Calu3 (cell line): Measurements from ENCODE around the gene DDX25. TPM values are rescaled to one million over a fixed set of nuclear protein-coding genes. Genes with fewer than 3 reads are reported as not detected.

ENCODE experiments used
- BruUV-seq: library from RNA; stranded (reverse); fragments of 400-500 nt; replicated peaks from 2 replicates; lab custom pipeline; 2021; lab: Mats Ljungman, UMichigan
- CTCF ChIA-PET: fragments of 300-600 bp; sonication (Branson Sonifier 250); formaldehyde crosslinking; loops from one replicate; lab custom pipeline; 2022; ENCODE audit warnings: antibody characterized with exemption; lab: Charles Lee
- DNase-seq: peaks from one replicate; pipeline ENCODE4 v3.0.0; 2022
- H3K27ac Mint-ChIP-seq: one replicate; pipeline ENCODE4 v1.8.0; 2022; ENCODE audit warnings: mixed read lengths; ENCODE audit not compliant: unreplicated experiment
- H3K27me3 Mint-ChIP-seq: one replicate; pipeline ENCODE4 v1.8.0; 2022; ENCODE audit warnings: mixed read lengths; ENCODE audit not compliant: unreplicated experiment
- H3K36me3 Mint-ChIP-seq: one replicate; pipeline ENCODE4 v1.8.0; 2022; ENCODE audit warnings: mild to moderate bottlenecking, moderate library complexity, mixed read lengths; ENCODE audit not compliant: insufficient read depth, unreplicated experiment
- H3K4me1 Mint-ChIP-seq: one replicate; pipeline ENCODE4 v1.8.0; 2022; ENCODE audit warnings: mild to moderate bottlenecking, low read depth, mixed read lengths; ENCODE audit not compliant: unreplicated experiment
- H3K4me3 Mint-ChIP-seq: one replicate; pipeline ENCODE4 v1.8.0; 2022; ENCODE audit warnings: mild to moderate bottlenecking, low read depth, moderate library complexity, mixed read lengths; ENCODE audit not compliant: unreplicated experiment
- H3K9me3 Mint-ChIP-seq: one replicate; pipeline ENCODE4 v1.8.0; 2022; ENCODE audit warnings: low read depth, mixed read lengths; ENCODE audit not compliant: unreplicated experiment
- intact Hi-C: fragments of 100-400 bp; cut with micrococcal nuclease; formaldehyde crosslinking; loops from one replicate; pipeline ENCODE4 v1.10.0; 2022; ENCODE audit not compliant: unreplicated experiment
- total RNA-seq: library from RNA; stranded (reverse); gene quantifications from 2 replicates; pipeline ENCODE4 v1.2.3, GENCODE V29; 2022
- TF ChIP-seq, protein P1 (sequence below): fragments of 200-600 bp; IDR thresholded peaks from one replicate; pipeline ENCODE4 v1.8.0; 2022; ENCODE audit warnings: antibody characterized with exemption; ENCODE audit not compliant: unreplicated experiment

DDX25 gene
- total RNA-seq, 1 experiment from 2014 or later: not detected

DNA sequence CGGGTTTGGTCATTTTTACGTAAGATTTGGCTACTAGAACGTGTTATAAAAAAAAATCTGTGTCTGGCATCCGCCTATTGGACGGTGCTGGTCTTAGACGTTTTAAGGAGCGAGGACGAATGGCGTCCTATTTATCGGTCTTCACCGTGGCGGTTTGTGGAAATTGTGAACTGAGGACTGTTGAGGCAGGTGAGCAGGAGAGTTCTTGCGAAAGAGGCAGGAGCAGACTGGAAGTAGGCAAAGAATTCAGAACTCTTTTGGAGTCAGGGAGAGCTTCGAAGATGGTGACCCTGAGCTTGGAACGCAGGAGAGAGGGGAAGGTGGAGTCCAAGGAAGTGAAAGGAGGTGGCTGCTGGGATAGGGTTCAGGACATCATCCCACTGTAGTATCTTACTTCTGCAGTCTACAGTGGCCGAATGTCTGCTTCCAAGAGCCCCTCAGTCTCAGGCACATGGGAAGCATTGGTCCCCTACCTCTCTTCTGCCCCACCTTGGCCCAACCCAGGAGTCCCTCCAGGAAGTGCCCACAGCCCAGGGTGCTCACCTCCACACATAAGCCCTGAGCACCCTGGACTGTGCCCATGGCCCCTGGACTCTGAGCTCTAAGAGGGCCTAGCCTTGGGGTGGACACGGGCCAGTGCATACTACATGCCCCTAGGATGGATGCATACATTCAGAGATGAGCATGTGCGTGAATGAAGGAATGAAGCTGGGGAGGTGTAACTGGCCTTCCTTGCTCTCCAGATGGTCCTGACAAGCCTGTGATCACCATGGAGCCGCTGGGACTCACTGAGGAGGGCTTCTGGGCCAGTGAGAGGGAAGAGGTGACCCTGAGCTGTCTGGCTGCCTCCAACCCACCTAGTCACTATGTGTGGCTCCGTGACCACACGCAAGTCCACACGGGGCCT lies 45.2 kb downstream of the DDX25 start:
- intact Hi-C loops: no loop called here
- H3K4me3 Mint-ChIP-seq: no peak overlapping the region
- CTCF ChIA-PET: no interaction called here
- H3K4me1 Mint-ChIP-seq: no peaks in the 10 kb centered on the region
- TF ChIP-seq, protein P1, sequence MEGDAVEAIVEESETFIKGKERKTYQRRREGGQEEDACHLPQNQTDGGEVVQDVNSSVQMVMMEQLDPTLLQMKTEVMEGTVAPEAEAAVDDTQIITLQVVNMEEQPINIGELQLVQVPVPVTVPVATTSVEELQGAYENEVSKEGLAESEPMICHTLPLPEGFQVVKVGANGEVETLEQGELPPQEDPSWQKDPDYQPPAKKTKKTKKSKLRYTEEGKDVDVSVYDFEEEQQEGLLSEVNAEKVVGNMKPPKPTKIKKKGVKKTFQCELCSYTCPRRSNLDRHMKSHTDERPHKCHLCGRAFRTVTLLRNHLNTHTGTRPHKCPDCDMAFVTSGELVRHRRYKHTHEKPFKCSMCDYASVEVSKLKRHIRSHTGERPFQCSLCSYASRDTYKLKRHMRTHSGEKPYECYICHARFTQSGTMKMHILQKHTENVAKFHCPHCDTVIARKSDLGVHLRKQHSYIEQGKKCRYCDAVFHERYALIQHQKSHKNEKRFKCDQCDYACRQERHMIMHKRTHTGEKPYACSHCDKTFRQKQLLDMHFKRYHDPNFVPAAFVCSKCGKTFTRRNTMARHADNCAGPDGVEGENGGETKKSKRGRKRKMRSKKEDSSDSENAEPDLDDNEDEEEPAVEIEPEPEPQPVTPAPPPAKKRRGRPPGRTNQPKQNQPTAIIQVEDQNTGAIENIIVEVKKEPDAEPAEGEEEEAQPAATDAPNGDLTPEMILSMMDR: no peak
- H3K27me3 Mint-ChIP-seq: peaks cover 3% of the 10 kb centered on the region
- no TSS peak for BruUV-seq
- no peaks in the 10 kb centered on the region for H3K9me3 Mint-ChIP-seq
- H3K36me3 Mint-ChIP-seq: no peaks in the 10 kb centered on the region
- H3K27ac Mint-ChIP-seq: no peak overlapping the region
- DNase-seq: no peak

DNA sequence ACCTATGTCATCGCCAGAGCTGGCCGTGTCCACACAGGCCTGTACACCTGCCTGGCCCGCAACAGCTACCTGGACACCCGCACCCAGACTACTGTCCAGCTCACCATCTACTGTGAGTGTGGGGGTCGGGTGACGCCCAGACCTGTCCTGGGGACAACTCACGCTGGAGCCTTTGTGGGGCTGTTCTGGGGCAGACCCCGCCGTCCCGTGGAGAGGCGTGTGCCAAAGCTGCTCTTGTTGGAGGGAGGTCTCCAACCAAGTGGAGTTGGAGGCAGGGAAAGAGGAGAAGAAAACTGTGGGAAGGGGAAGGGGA lies 45.8 kb downstream of the DDX25 start:
- BruUV-seq: no TSS peak
- Mint-ChIP-seq H3K4me1 (no peaks in the 10 kb centered on the region), H3K4me3 (no peak overlapping the region), H3K27me3 (no peaks in the 10 kb centered on the region), H3K36me3 (no peaks in the 10 kb centered on the region), H3K27ac (no peak overlapping the region), H3K9me3 (no peaks in the 10 kb centered on the region)
- TF ChIP-seq, protein P1: no peak
- DNase-seq: no peak
- CTCF ChIA-PET: no interaction called here
- intact Hi-C loops: no loop called here

DNA sequence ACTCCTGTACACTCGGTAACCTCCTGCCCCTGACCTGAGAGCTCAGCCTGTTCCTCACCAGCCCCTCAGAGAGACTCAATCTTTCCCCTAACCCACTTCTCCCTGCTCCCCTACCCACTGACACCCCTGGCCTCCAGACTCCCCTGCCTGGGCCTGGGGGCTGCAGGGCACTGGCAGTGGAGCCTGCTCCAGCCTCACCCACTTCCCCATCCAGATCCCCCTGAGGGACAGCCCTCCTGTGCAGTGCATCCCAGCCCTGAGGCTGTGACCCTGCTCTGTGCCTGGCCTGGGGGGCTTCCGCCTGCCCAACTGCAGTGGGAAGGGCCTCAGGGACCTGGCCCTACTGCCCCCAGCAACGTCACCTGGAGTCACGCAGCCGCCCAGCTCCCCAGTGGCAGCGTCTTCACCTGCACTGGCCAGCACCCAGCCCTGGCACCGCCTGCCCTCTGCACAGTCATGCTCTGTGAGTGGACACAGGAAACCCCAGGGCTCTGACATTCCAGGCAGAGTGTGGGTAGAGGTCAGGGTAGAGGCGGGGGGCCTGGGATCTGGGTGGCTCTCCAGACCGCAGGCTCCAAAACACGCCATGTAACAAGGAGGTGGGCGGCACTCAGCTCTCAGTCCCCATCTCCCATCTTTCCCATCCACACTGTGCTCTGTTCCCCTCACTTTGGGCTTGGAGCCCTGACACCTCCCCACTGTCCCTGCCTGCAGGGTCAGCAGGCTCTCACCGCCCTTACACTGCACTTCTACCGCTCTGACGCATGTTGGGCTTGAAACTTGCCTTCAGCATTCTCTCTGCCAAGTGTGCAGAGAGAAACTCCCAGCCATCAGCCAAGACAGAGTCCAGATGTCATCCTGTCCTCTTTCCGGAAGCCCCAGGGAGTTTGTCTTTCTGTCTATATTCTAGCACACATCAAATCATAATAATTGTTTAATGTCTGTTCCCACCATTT lies 46.7 kb downstream of the DDX25 start:
- BruUV-seq: no TSS peak
- CTCF ChIA-PET: no interaction called here
- H3K4me1 Mint-ChIP-seq: no peaks in the 10 kb centered on the region
- no peak overlapping the region for H3K4me3 Mint-ChIP-seq
- TF ChIP-seq, protein P1: no peak
- no peak overlapping the region for H3K27ac Mint-ChIP-seq
- H3K9me3 Mint-ChIP-seq: no peaks in the 10 kb centered on the region
- no peak for DNase-seq
- H3K36me3 Mint-ChIP-seq: no peaks in the 10 kb centered on the region
- intact Hi-C loops: no loop called here
- H3K27me3 Mint-ChIP-seq: no peaks in the 10 kb centered on the region

DNA sequence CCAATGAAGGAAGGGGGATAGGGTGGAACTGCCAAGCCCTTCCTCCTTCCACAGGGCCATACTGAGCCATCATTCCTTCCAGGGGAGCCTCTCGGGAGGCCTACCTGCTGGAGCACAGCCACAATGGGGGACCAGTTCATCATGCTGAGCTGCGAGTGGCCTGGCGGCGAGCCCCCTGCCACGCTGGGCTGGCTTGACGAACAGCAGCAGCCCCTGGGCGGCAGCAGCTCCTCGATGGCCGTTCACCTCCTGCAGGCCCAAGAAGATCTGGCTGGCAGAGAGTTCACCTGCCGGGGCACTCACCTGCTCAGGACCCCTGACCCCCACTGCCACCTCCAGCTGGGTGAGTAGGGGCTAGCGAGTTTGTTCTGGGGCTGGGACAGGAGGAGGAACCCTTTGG lies 47.4 kb downstream of the DDX25 start:
- Mint-ChIP-seq H3K27me3 (no peaks in the 10 kb centered on the region), H3K27ac (no peak overlapping the region), H3K9me3 (no peaks in the 10 kb centered on the region), H3K4me3 (no peak overlapping the region), H3K36me3 (no peaks in the 10 kb centered on the region), H3K4me1 (no peaks in the 10 kb centered on the region)
- no TSS peak for BruUV-seq
- no peak for DNase-seq
- intact Hi-C loops: no loop called here
- TF ChIP-seq, protein P1: no peak
- CTCF ChIA-PET: no interaction called here
